GM12892 (cell line): ENCODE results near the gene LLPH.

Experiments
- POLR2A ChIP-seq: IDR thresholded peaks from 2 replicates; pipeline ENCODE4 v1.6.1; 2011; ENCODE audit warnings: low read depth, low read length, control low read depth
- POLR2AphosphoS5 ChIP-seq: IDR thresholded peaks from 2 replicates; pipeline ENCODE4 v1.6.1; 2011; ENCODE audit warnings: low read depth, low read length, control low read depth
- TAF1 ChIP-seq: IDR thresholded peaks from 2 replicates; pipeline ENCODE4 v1.6.1; 2011; ENCODE audit warnings: low read depth, mild to moderate bottlenecking, control low read depth, low read length, borderline replicate concordance

- TF ChIP-seq POLR2AphosphoS5 (no peak), POLR2A (no peak), TAF1 (no peak)
Observed at GRCh38 chr12:66129934-66130266, 650 bp downstream of the LLPH start.
